HFF-Myc (cell line): Measurements from ENCODE around the gene FOXK2.

Experiments
- DNase-seq: peaks from one replicate; pipeline ENCODE4 v3.0.0-alpha.2; 2011; ENCODE audit warnings: low read depth; ENCODE audit errors: extremely low read depth
- H3K4me3 ChIP-seq: replicated peaks from 2 replicates; pipeline ENCODE4 v1.5.1; 2011; ENCODE audit warnings: low read depth, mild to moderate bottlenecking, control low read depth, low read length
- TF ChIP-seq, protein P1 (sequence below): IDR thresholded peaks from 2 replicates; pipeline ENCODE4 v1.5.1; 2012; ENCODE audit warnings: mild to moderate bottlenecking, low read depth, low read length, control low read depth; ENCODE audit errors: missing control alignments

FOXK2 gene

DNA sequence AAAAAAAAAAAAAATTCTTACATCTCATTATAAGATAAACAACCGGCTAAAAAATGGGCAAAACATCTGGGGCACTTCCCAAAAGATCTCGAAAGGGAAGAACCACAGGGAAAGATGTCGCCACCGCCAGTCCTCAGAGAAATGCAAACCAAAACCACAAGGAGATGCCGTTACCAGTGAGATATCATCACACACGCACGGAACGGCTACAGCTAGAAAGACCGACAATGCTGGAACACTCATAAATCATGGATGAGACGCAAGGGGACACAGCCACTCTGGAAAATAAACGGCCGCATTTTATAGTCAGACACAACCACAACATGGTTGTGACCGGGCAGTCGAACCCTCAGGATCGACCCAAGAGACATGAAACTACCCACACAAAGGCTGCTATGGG, 104.2 kb downstream of the FOXK2 start:
- TF ChIP-seq, protein P1, sequence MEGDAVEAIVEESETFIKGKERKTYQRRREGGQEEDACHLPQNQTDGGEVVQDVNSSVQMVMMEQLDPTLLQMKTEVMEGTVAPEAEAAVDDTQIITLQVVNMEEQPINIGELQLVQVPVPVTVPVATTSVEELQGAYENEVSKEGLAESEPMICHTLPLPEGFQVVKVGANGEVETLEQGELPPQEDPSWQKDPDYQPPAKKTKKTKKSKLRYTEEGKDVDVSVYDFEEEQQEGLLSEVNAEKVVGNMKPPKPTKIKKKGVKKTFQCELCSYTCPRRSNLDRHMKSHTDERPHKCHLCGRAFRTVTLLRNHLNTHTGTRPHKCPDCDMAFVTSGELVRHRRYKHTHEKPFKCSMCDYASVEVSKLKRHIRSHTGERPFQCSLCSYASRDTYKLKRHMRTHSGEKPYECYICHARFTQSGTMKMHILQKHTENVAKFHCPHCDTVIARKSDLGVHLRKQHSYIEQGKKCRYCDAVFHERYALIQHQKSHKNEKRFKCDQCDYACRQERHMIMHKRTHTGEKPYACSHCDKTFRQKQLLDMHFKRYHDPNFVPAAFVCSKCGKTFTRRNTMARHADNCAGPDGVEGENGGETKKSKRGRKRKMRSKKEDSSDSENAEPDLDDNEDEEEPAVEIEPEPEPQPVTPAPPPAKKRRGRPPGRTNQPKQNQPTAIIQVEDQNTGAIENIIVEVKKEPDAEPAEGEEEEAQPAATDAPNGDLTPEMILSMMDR, result no peak
- DNase-seq, result no peak

DNA sequence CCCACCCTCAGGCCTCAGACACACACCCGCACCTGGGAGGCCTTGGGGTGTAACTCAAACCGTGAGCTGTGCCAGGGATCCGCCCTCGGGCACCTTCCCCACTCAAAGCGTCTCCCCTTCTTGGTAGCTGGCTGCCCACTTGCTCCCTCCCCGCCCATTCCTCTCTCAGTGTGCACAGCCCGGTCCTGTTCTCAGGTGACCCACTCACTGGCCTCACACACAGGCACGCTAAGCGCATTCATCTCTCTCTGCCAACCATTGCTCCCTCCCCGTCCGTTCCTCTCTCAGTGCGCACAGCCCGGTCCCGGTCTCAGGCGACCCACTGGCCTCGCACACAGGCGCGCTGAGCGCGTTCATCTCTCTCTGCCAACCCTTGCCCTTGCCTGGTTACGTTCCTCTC, 107.9 kb downstream of the FOXK2 start:
- no peak overlapping the region for H3K4me3 ChIP-seq
- TF ChIP-seq, protein P1, result no peak
- DNase-seq, result no peak

More for the DNA sequence above, 104.2 kb downstream of the FOXK2 start:
- no peak overlapping the region for H3K4me3 ChIP-seq

DNA sequence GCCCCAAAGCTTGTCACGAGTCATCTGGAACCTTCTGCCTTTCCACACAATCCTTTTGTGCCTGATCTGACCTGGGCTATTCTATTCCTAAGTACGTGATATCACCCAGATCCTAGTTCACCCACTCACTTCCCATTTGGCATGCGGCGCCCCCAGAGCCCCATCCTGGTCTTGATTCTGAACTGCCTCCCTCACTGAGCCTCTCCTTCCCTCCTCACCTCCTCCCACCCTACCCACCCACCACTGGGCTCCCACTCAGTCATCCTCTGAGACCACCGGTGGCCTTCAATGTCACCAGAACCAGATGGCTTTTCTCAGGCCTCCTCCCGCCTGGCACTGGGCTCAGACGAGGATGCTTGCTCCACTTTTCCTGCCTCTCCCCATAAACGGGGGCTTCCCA, 110.2 kb downstream of the FOXK2 start:
- DNase-seq, result no peak
- H3K4me3 ChIP-seq, result no peak overlapping the region
- TF ChIP-seq, protein P1, result no peak

DNA sequence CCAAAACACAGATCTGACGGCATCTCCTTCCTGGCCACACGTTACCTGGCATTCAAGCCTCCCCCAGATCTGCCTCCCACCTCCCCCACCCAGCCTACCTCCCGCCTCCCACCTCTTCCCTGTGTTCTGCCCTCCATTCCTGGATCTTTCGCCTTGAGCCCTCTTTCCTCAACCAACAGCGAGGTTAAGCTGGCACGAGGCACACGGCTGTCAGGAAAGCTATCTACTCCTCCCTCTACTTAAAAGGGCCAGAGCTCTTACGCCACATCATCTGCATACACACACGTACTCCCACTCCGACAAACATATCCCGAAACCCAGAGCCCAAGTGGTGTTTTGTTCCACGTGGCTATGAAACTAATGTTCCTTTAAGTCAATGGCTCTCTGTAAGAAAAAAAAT, 110.7 kb downstream of the FOXK2 start:
- DNase-seq, result no peak
- TF ChIP-seq, protein P1, result no peak
- H3K4me3 ChIP-seq, result no peak overlapping the region

DNA sequence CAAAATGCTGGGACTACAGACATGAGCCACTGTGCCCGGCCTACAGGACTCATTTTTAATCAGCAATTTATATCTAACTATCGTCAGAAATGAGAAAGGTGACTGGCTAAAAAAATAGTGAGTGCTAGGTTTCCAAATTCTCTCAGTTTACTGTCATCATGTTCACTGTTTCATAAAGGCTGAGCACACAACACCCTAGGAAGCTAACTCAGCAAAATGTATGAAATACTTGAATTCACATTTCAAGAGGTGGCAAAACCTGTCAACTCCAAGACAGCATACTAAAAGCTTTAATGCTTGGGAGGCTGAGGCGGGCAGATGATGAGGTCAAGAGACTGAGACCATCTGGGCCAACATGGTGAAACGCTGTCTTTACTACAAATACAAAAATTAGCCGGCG, 112.0 kb downstream of the FOXK2 start:
- no peak for DNase-seq
- TF ChIP-seq, protein P1, result no peak
- H3K4me3 ChIP-seq, result no peak overlapping the region

DNA sequence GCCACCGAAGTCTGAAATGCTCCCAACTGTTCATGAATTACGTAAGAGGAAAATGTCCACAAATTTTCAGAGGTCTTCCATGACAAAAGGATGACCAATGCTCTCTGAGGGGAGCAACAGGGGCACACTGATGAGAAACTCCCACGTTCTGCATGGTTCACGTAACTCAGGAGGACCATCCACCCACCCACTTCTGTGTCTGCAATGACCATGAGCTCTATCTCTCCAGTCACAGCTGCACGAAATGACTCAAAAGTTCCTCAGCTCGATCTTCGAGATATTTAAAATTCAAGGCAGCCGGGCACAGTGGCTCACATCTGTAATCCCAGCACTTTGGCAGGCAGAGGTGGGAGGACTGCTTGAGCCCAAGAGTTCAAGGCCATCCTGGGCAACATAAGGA, 112.9 kb downstream of the FOXK2 start:
- no peak overlapping the region for H3K4me3 ChIP-seq
- TF ChIP-seq, protein P1, result no peak
- DNase-seq, result no peak

DNA sequence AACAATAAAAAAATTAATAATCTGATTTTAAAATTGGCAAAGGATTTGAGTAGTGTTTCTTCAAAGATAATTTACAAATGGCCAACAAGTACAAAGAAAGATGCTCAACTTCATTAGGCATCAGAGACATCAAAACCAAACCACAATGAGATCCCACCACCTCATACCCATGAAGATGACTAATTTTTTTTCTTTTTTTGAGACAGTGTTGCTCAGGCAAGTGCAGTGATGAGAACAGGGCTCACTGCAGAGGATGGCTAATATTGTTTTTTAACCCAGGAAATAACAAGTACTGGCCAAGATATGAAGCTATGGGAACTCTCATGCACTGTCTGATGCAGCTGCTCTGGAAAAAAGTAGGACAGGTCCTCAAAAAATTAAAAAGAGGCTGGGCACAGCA, 113.8 kb downstream of the FOXK2 start:
- H3K4me3 ChIP-seq, result no peak overlapping the region
- DNase-seq, result no peak

More for the DNA sequence above, 113.8 kb downstream of the FOXK2 start:
- TF ChIP-seq, protein P1, result no peak
